Activated naive CD4-positive, alpha-beta T cell treated with anti-CD3 and anti-CD28 coated beads for 36 hours (primary cell): Measurements from ENCODE around the gene KIF6. TPM values are rescaled to one million over a fixed set of nuclear protein-coding genes. Genes with fewer than 3 reads are reported as not detected.

Experiments
- CTCF ChIA-PET: fragments of 350-600 bp; sonication (Branson Sonifier 250); formaldehyde crosslinking; loops from one replicate; lab custom pipeline; 2021; ENCODE audit warnings: antibody characterized with exemption; lab: Charles Lee
- DNase-seq: peaks from one replicate; pipeline ENCODE4 v3.0.0-alpha.2; 2020
- H3K27ac Mint-ChIP-seq: one replicate; pipeline ENCODE4 v1.8.0; 2021; ENCODE audit warnings: mild to moderate bottlenecking, mixed read lengths
- H3K27me3 Mint-ChIP-seq: one replicate; pipeline ENCODE4 v1.8.0; 2021; ENCODE audit warnings: low read depth, mixed read lengths
- H3K36me3 Mint-ChIP-seq: one replicate; pipeline ENCODE4 v1.8.0; 2021; ENCODE audit warnings: low read depth, mixed read lengths
- H3K4me1 Mint-ChIP-seq: one replicate; pipeline ENCODE4 v1.8.0; 2021; ENCODE audit warnings: low read depth, mixed read lengths
- H3K4me3 Mint-ChIP-seq: one replicate; pipeline ENCODE4 v1.8.0; 2021; ENCODE audit warnings: mild to moderate bottlenecking, moderate library complexity, mixed read lengths
- H3K9me3 Mint-ChIP-seq: one replicate; pipeline ENCODE4 v1.8.0; 2021; ENCODE audit warnings: mixed read lengths
- intact Hi-C: fragments of 100-400 bp; cut with micrococcal nuclease; formaldehyde crosslinking; loops from one replicate; pipeline ENCODE4 v1.15.1; 2023
- total RNA-seq, 2 experiments: library from RNA; stranded (reverse); gene quantifications; one replicate each; pipeline ENCODE4 v1.2.3, GENCODE V29; 2021

KIF6 gene
- total RNA-seq, 2 experiments from 2014 or later = 0.10 to 0.30 TPM

DNA sequence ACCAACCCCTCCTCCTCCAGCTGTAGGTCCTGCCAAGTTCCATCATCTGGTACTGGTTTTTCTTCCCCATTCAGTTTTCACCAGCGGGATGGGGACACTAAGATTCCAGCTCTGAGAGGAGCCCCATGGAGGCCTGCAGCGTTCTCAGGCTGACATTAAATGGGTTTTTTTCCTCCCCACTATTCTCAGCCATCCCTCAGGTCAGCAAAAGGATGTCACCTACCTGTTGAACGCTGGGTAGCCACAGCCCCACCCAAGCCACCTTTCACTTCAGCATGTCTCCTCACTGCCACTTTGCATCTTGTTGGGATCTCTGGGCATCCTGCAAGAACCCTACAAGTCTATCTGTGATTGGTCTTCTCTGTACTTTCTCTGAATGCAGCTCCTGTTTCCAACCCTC lies 417.7 kb downstream of the KIF6 start:
- no peak for DNase-seq
- Mint-ChIP-seq H3K27me3 (peaks cover 12% of the 10 kb centered on the region), H3K4me3 (no peak overlapping the region), H3K27ac (no peak overlapping the region), H3K4me1 (peaks cover 6% of the 10 kb centered on the region), H3K9me3 (peaks cover 2% of the 10 kb centered on the region), H3K36me3 (no peaks in the 10 kb centered on the region)
- intact Hi-C loops = no loop called here
- CTCF ChIA-PET = interaction anchor here (1.0 to 17.6 kb wide), 7 partner anchors 138 to 436 kb away, joined by 3 to 391 read pairs (median 4); no protein-coding TSS in a partner anchor

DNA sequence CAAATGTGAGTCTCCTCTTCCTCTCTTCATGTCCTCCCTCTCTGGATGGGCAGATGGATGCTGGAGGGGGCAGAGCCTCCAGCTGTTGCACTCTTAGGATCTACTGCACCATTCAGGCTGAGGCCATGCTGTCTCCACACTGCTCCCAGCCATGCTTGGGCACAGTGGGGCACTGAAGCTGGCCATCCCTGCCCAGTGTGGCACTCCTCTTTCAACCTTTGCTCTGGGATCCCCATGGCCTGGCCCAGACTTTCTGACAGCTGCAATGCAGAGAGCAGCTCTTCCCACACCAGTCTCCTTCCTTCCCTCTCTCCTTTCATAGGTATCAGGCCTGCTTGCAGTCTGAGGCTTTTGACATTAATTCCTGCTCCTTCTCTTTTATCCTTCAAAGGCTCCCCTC lies 420.3 kb downstream of the KIF6 start:
- peaks cover 2% of the 10 kb centered on the region for H3K9me3 Mint-ChIP-seq
- H3K4me3 Mint-ChIP-seq = no peak overlapping the region
- CTCF ChIA-PET = interaction anchor here (0.7 to 17.6 kb wide), 12 partner anchors 10 to 434 kb away, joined by 3 to 391 read pairs (median 3); no protein-coding TSS in a partner anchor
- H3K27ac Mint-ChIP-seq = no peak overlapping the region
- no peaks in the 10 kb centered on the region for H3K27me3 Mint-ChIP-seq
- no peak for DNase-seq
- no peaks in the 10 kb centered on the region for H3K36me3 Mint-ChIP-seq
- peaks cover 6% of the 10 kb centered on the region for H3K4me1 Mint-ChIP-seq
- intact Hi-C loops = no loop called here

- Mint-ChIP-seq H3K27ac (no peak overlapping the region), H3K36me3 (no peaks in the 10 kb centered on the region), H3K4me1 (peaks cover 6% of the 10 kb centered on the region), H3K27me3 (no peaks in the 10 kb centered on the region), H3K9me3 (peaks cover 2% of the 10 kb centered on the region), H3K4me3 (no peak overlapping the region)
- CTCF ChIA-PET = interaction anchor here (0.6 to 17.6 kb wide), 34 partner anchors 8 to 435 kb away, joined by 3 to 391 read pairs (median 5); partner anchors contain the start of gene KCNK5
- no peak for DNase-seq
- intact Hi-C loops = loop anchor here (1.0 to 2.0 kb wide), 7 partner anchors 74 to 431 kb away; partner anchors contain the start of gene KCNK5
Observed at GRCh38 chr6:39303425-39304153, 421.6 kb downstream of the KIF6 start.

- peaks cover 2% of the 10 kb centered on the region for H3K9me3 Mint-ChIP-seq
- H3K4me1 Mint-ChIP-seq = peaks cover 6% of the 10 kb centered on the region
- H3K4me3 Mint-ChIP-seq = peak overlapping the region; percentile 16
- intact Hi-C loops = loop anchor here (1.0 to 2.0 kb wide), 7 partner anchors 74 to 430 kb away; partner anchors contain the start of gene KCNK5
- DNase-seq = peak; percentile 95
- H3K27ac Mint-ChIP-seq = no peak overlapping the region
- no peaks in the 10 kb centered on the region for H3K27me3 Mint-ChIP-seq
- no peaks in the 10 kb centered on the region for H3K36me3 Mint-ChIP-seq
- CTCF ChIA-PET = interaction anchor here (0.6 to 17.6 kb wide), 45 partner anchors 8 to 434 kb away, joined by 3 to 391 read pairs (median 4); partner anchors contain the start of gene KCNK5
Observed at GRCh38 chr6:39302669-39303424, 422.4 kb downstream of the KIF6 start.

DNA sequence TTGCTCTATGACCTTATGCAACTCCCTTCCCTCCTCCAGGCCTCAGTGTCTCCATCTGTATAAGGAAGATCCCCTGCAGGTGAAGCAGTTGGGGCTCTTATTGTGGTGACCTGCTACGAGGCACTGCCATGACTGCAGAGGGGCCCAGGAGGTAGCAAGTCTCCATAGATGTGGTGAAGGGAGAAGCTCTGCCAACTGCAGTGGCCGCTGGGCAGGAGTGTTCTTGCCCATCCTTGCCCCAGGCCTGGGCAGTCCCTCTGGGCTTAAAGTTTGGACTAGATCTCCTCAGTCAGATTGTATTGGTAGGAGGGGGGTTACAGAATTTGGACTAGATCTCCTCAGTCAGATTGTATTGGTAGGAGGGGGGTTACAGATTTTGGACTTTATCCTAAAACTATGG lies 423.2 kb downstream of the KIF6 start:
- Mint-ChIP-seq H3K27me3 (no peaks in the 10 kb centered on the region), H3K36me3 (no peaks in the 10 kb centered on the region), H3K9me3 (peaks cover 2% of the 10 kb centered on the region), H3K4me1 (peaks cover 6% of the 10 kb centered on the region), H3K4me3 (no peak overlapping the region), H3K27ac (no peak overlapping the region)
- no peak for DNase-seq
- intact Hi-C loops = loop anchor here (2.0 kb wide), 1 partner anchor 429 kb away; no protein-coding TSS in a partner anchor
- CTCF ChIA-PET = interaction anchor here (1.1 to 17.6 kb wide), 22 partner anchors 9 to 433 kb away, joined by 3 to 391 read pairs (median 6); partner anchors contain the start of gene KCNK5

DNA sequence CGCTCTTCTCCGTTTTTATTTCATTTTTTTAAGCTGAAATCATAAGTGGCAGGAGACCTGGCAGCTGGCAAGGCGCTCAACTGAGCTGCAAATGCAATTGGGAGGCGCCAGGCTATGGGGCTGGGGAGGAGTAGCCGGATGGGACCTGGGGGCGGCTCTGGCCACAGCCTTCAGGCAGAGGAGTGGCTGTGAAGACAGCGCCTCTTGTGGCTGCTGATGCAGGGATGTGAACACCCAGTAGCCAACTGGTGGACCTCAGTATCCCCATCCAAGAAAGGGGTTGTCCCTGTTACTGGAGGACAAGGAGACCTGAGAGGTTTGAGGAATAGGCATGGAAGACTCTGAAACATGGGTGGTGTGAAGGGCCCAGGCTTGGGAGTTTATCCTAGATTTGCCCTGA lies 423.6 kb downstream of the KIF6 start:
- no peaks in the 10 kb centered on the region for H3K27me3 Mint-ChIP-seq
- CTCF ChIA-PET = interaction anchor here (0.9 to 17.6 kb wide), 6 partner anchors 22 to 304 kb away, joined by 3 to 391 read pairs (median 7); no protein-coding TSS in a partner anchor
- H3K36me3 Mint-ChIP-seq = no peaks in the 10 kb centered on the region
- no peak for DNase-seq
- peaks cover 2% of the 10 kb centered on the region for H3K9me3 Mint-ChIP-seq
- intact Hi-C loops = loop anchor here (2.0 kb wide), 1 partner anchor 429 kb away; no protein-coding TSS in a partner anchor
- H3K4me3 Mint-ChIP-seq = no peak overlapping the region
- peaks cover 6% of the 10 kb centered on the region for H3K4me1 Mint-ChIP-seq
- no peak overlapping the region for H3K27ac Mint-ChIP-seq

DNA sequence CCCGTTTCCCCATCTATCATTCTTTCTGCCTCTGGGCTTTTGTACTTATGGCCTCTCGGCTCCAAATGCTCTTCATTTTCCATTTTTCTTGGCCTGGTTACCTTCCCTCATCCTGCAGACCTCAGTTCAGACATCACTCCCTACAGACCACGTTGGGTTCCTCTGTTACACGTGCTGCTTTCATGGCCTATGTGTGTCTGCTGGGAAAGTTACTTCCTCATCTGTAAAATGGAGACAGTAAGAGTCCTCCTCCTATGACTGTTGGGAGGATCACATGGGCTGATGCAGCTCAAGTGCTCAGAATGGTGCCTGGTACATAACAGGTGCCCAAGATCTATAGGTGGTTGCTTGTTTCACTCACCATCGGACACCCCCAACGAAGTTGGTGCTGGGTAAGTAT lies 424.5 kb downstream of the KIF6 start:
- H3K4me1 Mint-ChIP-seq = peaks cover 6% of the 10 kb centered on the region
- no peak overlapping the region for H3K27ac Mint-ChIP-seq
- peaks cover 2% of the 10 kb centered on the region for H3K9me3 Mint-ChIP-seq
- H3K27me3 Mint-ChIP-seq = no peaks in the 10 kb centered on the region
- no peaks in the 10 kb centered on the region for H3K36me3 Mint-ChIP-seq
- intact Hi-C loops = no loop called here
- no peak for DNase-seq
- H3K4me3 Mint-ChIP-seq = no peak overlapping the region
- CTCF ChIA-PET = interaction anchor here (0.8 to 17.6 kb wide), 5 partner anchors 38 to 428 kb away, joined by 3 to 391 read pairs (median 4); no protein-coding TSS in a partner anchor

DNA sequence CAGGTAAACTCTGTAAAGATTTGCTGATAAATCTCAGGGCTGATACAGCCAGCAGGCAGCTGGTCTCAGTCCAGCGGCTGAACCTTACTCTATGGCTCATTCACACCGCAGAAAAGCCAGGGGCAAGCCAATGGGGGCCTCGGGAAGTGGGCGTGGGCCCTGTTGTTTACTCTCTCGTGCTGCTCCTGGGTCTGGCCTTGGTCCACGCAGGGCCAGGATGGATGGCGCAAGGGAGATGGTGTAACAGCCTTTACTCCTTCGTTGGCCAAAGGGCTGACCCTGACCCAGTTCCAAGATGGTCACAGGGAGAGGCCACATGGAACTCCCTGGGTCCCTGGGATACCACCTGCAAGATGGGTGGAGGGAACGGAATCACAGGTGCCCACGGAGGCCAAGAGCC lies 427.1 kb downstream of the KIF6 start:
- Mint-ChIP-seq H3K4me1 (peaks cover 5% of the 10 kb centered on the region), H3K27ac (no peak overlapping the region), H3K9me3 (no peaks in the 10 kb centered on the region), H3K36me3 (no peaks in the 10 kb centered on the region), H3K27me3 (no peaks in the 10 kb centered on the region), H3K4me3 (no peak overlapping the region)
- intact Hi-C loops = no loop called here
- no peak for DNase-seq
- CTCF ChIA-PET = interaction anchor here (17.6 kb wide), 1 partner anchor 129 kb away, joined by 391 read pairs; no protein-coding TSS in a partner anchor

- H3K36me3 Mint-ChIP-seq = no peaks in the 10 kb centered on the region
- H3K4me1 Mint-ChIP-seq = no peaks in the 10 kb centered on the region
- H3K9me3 Mint-ChIP-seq = no peaks in the 10 kb centered on the region
- H3K27ac Mint-ChIP-seq = no peak overlapping the region
- H3K4me3 Mint-ChIP-seq = no peak overlapping the region
- no peaks in the 10 kb centered on the region for H3K27me3 Mint-ChIP-seq
- no peak for DNase-seq
- CTCF ChIA-PET = no interaction called here
- intact Hi-C loops = no loop called here
Observed at GRCh38 chr6:39296745-39297640, 428.2 kb downstream of the KIF6 start.

- Mint-ChIP-seq H3K27me3 (no peaks in the 10 kb centered on the region), H3K4me3 (no peak overlapping the region), H3K27ac (no peak overlapping the region), H3K36me3 (no peaks in the 10 kb centered on the region), H3K4me1 (no peaks in the 10 kb centered on the region), H3K9me3 (no peaks in the 10 kb centered on the region)
- DNase-seq = no peak
- CTCF ChIA-PET = interaction anchor here (0.6 to 1.0 kb wide), 2 partner anchors 9 to 201 kb away, joined by 3 read pairs; no protein-coding TSS in a partner anchor
- intact Hi-C loops = no loop called here
Observed at GRCh38 chr6:39295611-39296011, 429.6 kb downstream of the KIF6 start.

DNA sequence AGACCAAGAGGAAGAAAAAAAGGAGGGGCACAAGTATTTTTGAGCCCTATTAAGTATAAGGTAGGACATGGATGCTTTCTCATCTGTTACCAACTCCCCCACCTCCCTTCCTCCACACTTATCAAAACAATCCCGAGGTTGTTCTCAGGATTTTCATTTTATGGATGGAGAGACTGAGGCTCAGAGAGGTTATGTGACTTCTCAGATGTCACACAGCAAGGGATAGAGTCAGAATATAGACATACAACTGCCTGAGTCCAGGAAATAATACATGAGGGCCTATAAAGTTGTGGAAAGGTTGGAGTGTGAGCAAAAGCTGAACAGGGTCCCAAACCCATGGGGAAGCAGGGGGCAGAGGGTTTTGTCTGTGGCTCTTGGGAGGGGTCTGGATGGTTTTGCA lies 430.3 kb downstream of the KIF6 start:
- no peak overlapping the region for H3K4me3 Mint-ChIP-seq
- H3K27ac Mint-ChIP-seq = no peak overlapping the region
- no peaks in the 10 kb centered on the region for H3K36me3 Mint-ChIP-seq
- DNase-seq = no peak
- H3K9me3 Mint-ChIP-seq = no peaks in the 10 kb centered on the region
- no peaks in the 10 kb centered on the region for H3K4me1 Mint-ChIP-seq
- intact Hi-C loops = no loop called here
- CTCF ChIA-PET = interaction anchor here (0.6 to 1.0 kb wide), 3 partner anchors 10 to 201 kb away, joined by 3 read pairs; no protein-coding TSS in a partner anchor
- H3K27me3 Mint-ChIP-seq = no peaks in the 10 kb centered on the region
